SHP77 treated with DMSO at 0.1 percent for 48 hours (cell line): ENCODE data around the gene MYBBP1A.
"Not testable (repeated sequence)": the region's sequence is repeated elsewhere in the genome, so short reads cannot be mapped to it uniquely, and the experiment has no call there.

ENCODE experiments used
- DNase-seq: peaks from one replicate; lab custom pipeline; 2025; lab: John Stamatoyannopoulos, UW

Gene MYBBP1A

GRCh38 chr17:4554997-4555799 is at the start of gene MYBBP1A:
MYBBP1A (minus strand) TSS chr17:4555384; CDS start chr17:4555324, 60 bp downstream.
- peak; percentile 95 for DNase-seq

- DNase-seq, result not testable (repeated sequence)
Measured at GRCh38 chr17:4604736-4605135, 49.6 kb upstream of the MYBBP1A start.

- peak; percentile 80 for DNase-seq
Measured at GRCh38 chr17:4604111-4604644, 49.0 kb upstream of the MYBBP1A start.

GRCh38 chr17:4602041-4602440 is 46.9 kb upstream of the MYBBP1A start:
- DNase-seq, result no peak

- no peak for DNase-seq
Measured at GRCh38 chr17:4601326-4601725, 46.1 kb upstream of the MYBBP1A start.

- DNase-seq, result no peak
Measured at GRCh38 chr17:4600563-4600962, 45.4 kb upstream of the MYBBP1A start.

GRCh38 chr17:4599505-4600281 is 44.5 kb upstream of the MYBBP1A start:
- peak; percentile 21 for DNase-seq

GRCh38 chr17:4598776-4599504 is 43.8 kb upstream of the MYBBP1A start:
- DNase-seq, result no peak

- DNase-seq, result no peak
Measured at GRCh38 chr17:4597975-4598374, 42.8 kb upstream of the MYBBP1A start.

- no peak for DNase-seq
Measured at GRCh38 chr17:4596636-4597380, 41.6 kb upstream of the MYBBP1A start.

- DNase-seq, result not testable (repeated sequence)
Measured at GRCh38 chr17:4595685-4596342, 40.6 kb upstream of the MYBBP1A start.

GRCh38 chr17:4594931-4595684 is 39.9 kb upstream of the MYBBP1A start:
- DNase-seq, result no peak

- DNase-seq, result no peak
Measured at GRCh38 chr17:4594406-4594805, 39.2 kb upstream of the MYBBP1A start.

- no peak for DNase-seq
Measured at GRCh38 chr17:4593021-4593421, 37.8 kb upstream of the MYBBP1A start.

GRCh38 chr17:4592240-4593005 is 37.2 kb upstream of the MYBBP1A start:
- no peak for DNase-seq

GRCh38 chr17:4591529-4591928 is 36.3 kb upstream of the MYBBP1A start:
- no peak for DNase-seq

GRCh38 chr17:4590981-4591453 is 35.8 kb upstream of the MYBBP1A start:
- DNase-seq, result no peak

- DNase-seq, result not testable (repeated sequence)
Measured at GRCh38 chr17:4590042-4590441, 34.9 kb upstream of the MYBBP1A start.

GRCh38 chr17:4588898-4589625 is 33.9 kb upstream of the MYBBP1A start:
- no peak for DNase-seq
